ENCODE results near the gene SMAD9. TPM values are rescaled to one million over a fixed set of nuclear protein-coding genes. Genes with fewer than 3 reads are reported as not detected.

SMAD9 gene
- 1.1 TPM in 2 replicates for total RNA-seq (2021)
- long read RNA-seq, partial matches to known transcripts: 1 of 2 reads
- long read RNA-seq, other reads (novel, unspliced or antisense): 1 of 2 reads

DNA sequence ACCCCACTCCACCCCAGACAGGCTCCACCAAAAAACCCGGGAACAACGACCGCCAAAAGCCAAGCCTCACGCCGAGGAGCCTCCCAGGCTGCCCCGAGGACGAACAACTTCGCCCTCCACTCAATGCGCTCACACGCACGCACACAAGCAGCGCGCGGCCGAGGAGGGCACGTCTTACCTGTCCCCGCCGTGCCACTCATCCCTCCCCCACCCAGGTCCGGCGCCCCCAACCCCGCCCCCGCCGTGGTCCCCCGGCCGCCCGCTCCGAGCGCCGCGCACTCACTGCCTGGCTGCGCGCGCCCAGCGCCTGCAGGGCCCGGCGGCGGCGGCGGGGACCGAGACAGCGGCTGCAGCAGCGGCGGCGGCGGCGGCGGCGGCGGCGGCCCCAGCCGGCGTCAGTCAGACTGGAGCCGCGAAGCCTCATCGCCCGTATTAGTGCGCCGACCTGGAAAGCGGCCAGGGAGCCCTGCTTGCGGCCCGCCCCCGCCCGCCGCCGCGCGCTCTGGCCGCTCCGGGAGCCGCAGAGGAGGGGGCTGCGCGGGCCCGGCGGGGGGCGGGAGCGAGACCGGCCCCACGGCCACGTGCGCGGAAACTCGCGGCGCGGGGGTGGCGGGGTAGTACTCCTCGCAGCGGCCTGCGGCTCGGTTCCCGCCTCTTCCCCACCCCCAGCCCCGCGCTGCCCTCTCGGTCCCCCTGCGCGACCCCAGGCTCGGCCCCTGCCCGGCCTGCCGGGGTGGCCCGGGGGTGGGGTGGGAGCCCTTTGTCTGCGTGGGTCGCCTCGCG is at the start of gene SMAD9:
TSS of gene SMAD9 (minus strand) at position 406 of the 783 bp plus-strand sequence. CDS start 40,549 bp downstream, outside the sequence.
- Mint-ChIP-seq H3K9me3 (no peaks in the 10 kb centered on the region; a peak in 1 of 5 replicates), H3K36me3 (ENCODE audit: insufficient read depth in 1 of 3, low read depth in 3 of 3) (no peaks in the 10 kb centered on the region), H3K27ac (peak within 1 kb of the TSS in 2 of 3 experiments; percentile 3 to 54; a peak in 1 of 7 replicates), H3K4me3 (peak within 1 kb of the TSS; percentile 80 to 91), H3K4me1 (peaks cover 8 to 9% of the 10 kb centered on the region in 2 experiments), H3K27me3 (ENCODE audit: low read depth) (peaks cover 59% of the 10 kb centered on the region)
- no peak within 1 kb of the TSS for H2BK5ac ChIP-seq (ENCODE audit: insufficient read length, low read length)
- H4K20me1 ChIP-seq (ENCODE audit: control insufficient read depth, insufficient read depth, insufficient read length): no peaks in the 10 kb centered on the region
- H4K8ac ChIP-seq (replicated peaks; ENCODE audit: insufficient read length, low read depth, low read length): no peak within 1 kb of the TSS
- H3K56ac ChIP-seq (ENCODE audit: insufficient read length, low read depth, low read length): no peak within 1 kb of the TSS
- no peaks in the 10 kb centered on the region for H3K79me1 ChIP-seq (ENCODE audit: insufficient read depth, low read depth, low read length, poor library complexity, severe bottlenecking)
- no peak within 1 kb of the TSS for H4K91ac ChIP-seq (ENCODE audit: insufficient read length, low read depth, low read length)
- H2BK15ac ChIP-seq (ENCODE audit: low read depth, low read length): no peak within 1 kb of the TSS
- H3K23ac ChIP-seq (ENCODE audit: insufficient read length, low read depth, low read length): no peak within 1 kb of the TSS
- peaks cover 7% of the 10 kb centered on the region for H3K23me2 ChIP-seq (ENCODE audit: insufficient read length, low read depth, low read length, poor library complexity, severe bottlenecking)
- TF ChIP-seq, protein P1, sequence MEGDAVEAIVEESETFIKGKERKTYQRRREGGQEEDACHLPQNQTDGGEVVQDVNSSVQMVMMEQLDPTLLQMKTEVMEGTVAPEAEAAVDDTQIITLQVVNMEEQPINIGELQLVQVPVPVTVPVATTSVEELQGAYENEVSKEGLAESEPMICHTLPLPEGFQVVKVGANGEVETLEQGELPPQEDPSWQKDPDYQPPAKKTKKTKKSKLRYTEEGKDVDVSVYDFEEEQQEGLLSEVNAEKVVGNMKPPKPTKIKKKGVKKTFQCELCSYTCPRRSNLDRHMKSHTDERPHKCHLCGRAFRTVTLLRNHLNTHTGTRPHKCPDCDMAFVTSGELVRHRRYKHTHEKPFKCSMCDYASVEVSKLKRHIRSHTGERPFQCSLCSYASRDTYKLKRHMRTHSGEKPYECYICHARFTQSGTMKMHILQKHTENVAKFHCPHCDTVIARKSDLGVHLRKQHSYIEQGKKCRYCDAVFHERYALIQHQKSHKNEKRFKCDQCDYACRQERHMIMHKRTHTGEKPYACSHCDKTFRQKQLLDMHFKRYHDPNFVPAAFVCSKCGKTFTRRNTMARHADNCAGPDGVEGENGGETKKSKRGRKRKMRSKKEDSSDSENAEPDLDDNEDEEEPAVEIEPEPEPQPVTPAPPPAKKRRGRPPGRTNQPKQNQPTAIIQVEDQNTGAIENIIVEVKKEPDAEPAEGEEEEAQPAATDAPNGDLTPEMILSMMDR (conservative IDR thresholded peaks at IDR 0.05): no peak
- no peak within 1 kb of the TSS for H3K4ac ChIP-seq (ENCODE audit: low read depth, low read length)
- no peak within 1 kb of the TSS for H3K18ac ChIP-seq (ENCODE audit: insufficient read length, low read depth, low read length)
- WGBS (ENCODE audit: extremely low coverage, insufficient read length, low lambda C conversion rate): no CpG with 5 or more reads among the region's 104 CpGs
- H2BK20ac ChIP-seq (ENCODE audit: low read depth, low read length, poor library complexity, severe bottlenecking): no peak within 1 kb of the TSS
- H3K4me1 ChIP-seq (ENCODE audit: insufficient read depth, low read length): no peaks in the 10 kb centered on the region
- no peak within 1 kb of the TSS for H2BK12ac ChIP-seq (ENCODE audit: insufficient read length, low read depth, low read length)
- H2AK5ac ChIP-seq (ENCODE audit: insufficient read length, low read length): no peak within 1 kb of the TSS
- no peaks in the 10 kb centered on the region; the same call in 1 of the 2 replicates for H3K27me3 ChIP-seq (ENCODE audit: insufficient read depth, low read length)
- peak; percentile 53 for DNase-seq
- no peak within 1 kb of the TSS for H3T11ph ChIP-seq (ENCODE audit: low read length)
- H3K9me3 ChIP-seq (ENCODE audit: control insufficient read depth, low read depth, low read length): no peaks in the 10 kb centered on the region
- H3K14ac ChIP-seq (ENCODE audit: insufficient read depth, low read length): no peak within 1 kb of the TSS
- peak within 1 kb of the TSS; percentile 18 for H3K9ac ChIP-seq (ENCODE audit: extremely low read depth, insufficient read length, low read length)
- H3K79me2 ChIP-seq (ENCODE audit: insufficient read depth, low read length): no peaks in the 10 kb centered on the region
- no peak within 1 kb of the TSS for H4K5ac ChIP-seq (ENCODE audit: insufficient read length, low read depth, low read length)
- H3K4me2 ChIP-seq (ENCODE audit: insufficient read depth, insufficient read length, low read length): peak within 1 kb of the TSS; percentile 96
- no peak within 1 kb of the TSS for H3K27ac ChIP-seq (ENCODE audit: insufficient read length, low read depth, low read length)
- H2AFZ ChIP-seq (ENCODE audit: low read length): no peak within 1 kb of the TSS
- no peak within 1 kb of the TSS for H2BK120ac ChIP-seq (ENCODE audit: low read depth, low read length, poor library complexity, severe bottlenecking)
